Measurements from ENCODE around the gene ALDH7A1.

DNA sequence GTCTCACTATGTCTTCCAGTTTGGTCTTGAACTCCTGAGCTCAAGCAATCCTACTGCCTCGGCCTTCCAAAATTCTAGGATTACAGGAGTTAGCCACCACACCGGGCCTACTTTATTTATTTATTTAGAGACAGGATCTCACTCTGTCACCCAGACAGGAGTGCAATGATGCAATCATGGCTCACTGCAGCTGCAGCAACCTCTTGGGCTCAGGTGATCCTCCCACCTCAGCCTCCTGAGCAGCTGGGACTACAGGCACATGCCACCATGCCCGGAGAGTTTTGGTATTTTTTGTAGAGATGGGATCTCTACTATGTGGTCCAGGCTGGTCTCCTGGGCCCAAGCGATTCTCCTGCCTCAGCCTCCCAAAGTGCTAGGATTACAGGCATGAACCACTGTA lies 38.5 kb upstream of the ALDH7A1 start:
- TF ChIP-seq POLR2A (IDR thresholded peaks at IDR 0.05; ENCODE audit: low read depth, low read length) = no peak
- TF ChIP-seq BMI1 (IDR thresholded peaks at IDR 0.05; ENCODE audit: borderline replicate concordance) = no peak
- no peak for TF ChIP-seq SP1 (IDR thresholded peaks at IDR 0.05; ENCODE audit: low read depth, low read length)
- TF ChIP-seq SMC3 (IDR thresholded peaks at IDR 0.05; ENCODE audit: borderline replicate concordance, low read length) = no peak
- TF ChIP-seq HDAC2 (IDR thresholded peaks at IDR 0.05) = no peak
- TF ChIP-seq RELA (IDR thresholded peaks at IDR 0.05; ENCODE audit: borderline replicate concordance, partially characterized antibody) = no peak
- no peak for TF ChIP-seq RAD21 (IDR thresholded peaks at IDR 0.05; ENCODE audit: insufficient read depth, low read depth, low read length)
- no peak for TF ChIP-seq HDGF (IDR thresholded peaks at IDR 0.05)
- no peak for TF ChIP-seq CBX5 (IDR thresholded peaks at IDR 0.05; ENCODE audit: low read depth)
- no peak for TF ChIP-seq EP300 (IDR thresholded peaks at IDR 0.05; ENCODE audit: borderline replicate concordance in 1 of 2, control insufficient read depth in 1 of 2, low read depth in 2 of 2, low read length in 2 of 2)
- TF ChIP-seq, protein P1, sequence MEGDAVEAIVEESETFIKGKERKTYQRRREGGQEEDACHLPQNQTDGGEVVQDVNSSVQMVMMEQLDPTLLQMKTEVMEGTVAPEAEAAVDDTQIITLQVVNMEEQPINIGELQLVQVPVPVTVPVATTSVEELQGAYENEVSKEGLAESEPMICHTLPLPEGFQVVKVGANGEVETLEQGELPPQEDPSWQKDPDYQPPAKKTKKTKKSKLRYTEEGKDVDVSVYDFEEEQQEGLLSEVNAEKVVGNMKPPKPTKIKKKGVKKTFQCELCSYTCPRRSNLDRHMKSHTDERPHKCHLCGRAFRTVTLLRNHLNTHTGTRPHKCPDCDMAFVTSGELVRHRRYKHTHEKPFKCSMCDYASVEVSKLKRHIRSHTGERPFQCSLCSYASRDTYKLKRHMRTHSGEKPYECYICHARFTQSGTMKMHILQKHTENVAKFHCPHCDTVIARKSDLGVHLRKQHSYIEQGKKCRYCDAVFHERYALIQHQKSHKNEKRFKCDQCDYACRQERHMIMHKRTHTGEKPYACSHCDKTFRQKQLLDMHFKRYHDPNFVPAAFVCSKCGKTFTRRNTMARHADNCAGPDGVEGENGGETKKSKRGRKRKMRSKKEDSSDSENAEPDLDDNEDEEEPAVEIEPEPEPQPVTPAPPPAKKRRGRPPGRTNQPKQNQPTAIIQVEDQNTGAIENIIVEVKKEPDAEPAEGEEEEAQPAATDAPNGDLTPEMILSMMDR (IDR thresholded peaks at IDR 0.05 in 2 of 3, conservative IDR thresholded peaks at IDR 0.05 in 1 of 3; ENCODE audit: control insufficient read depth in 2 of 3, extremely low read depth in 1 of 3, insufficient read depth in 1 of 3, low read depth in 3 of 3, low read length in 3 of 3) = no peak
